GM18951 (cell line): ENCODE results near the gene DYNLRB2.

ENCODE experiments used
- POLR2A ChIP-seq: IDR thresholded peaks from 4 replicates; pipeline ENCODE4 v1.6.1; 2011; ENCODE audit warnings: mild to moderate bottlenecking; ENCODE audit not compliant: insufficient read length, insufficient read depth; ENCODE audit errors: extremely low read depth
- in situ Hi-C: fragments of 300-500 bp; cut with MboI; formaldehyde crosslinking; loops from one replicate; pipeline ENCODE4 v1.12.0; 2022; ENCODE audit warnings: low sequenced_read_pairs, mixed read lengths, inconsistent platforms; ENCODE audit not compliant: unreplicated experiment

Gene DYNLRB2

GRCh38 chr16:80526418-80527061 lies 14.3 kb upstream of the DYNLRB2 start:
- in situ Hi-C loops: no loop called here
- no peak for TF ChIP-seq POLR2A

GRCh38 chr16:80527297-80527696 lies 13.5 kb upstream of the DYNLRB2 start:
- TF ChIP-seq POLR2A: no peak

DNA sequence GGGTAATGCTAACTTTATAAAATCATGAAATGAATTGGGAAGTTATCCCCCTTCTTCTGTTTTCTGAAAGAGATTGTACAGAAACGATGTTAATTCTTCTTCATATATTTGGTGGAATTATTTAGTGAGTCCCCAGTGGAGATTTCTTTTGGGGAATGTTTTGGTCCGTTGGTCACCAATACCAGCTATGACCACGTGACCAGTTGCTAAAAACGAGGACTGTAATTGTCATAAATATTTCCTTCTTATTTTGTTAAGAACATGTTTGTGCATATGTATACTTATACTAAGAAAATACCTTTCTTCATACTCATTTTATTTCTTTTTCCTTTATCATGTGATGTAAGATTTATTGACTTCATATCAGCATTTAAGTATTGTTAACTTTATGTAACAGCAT lies 10.3 kb upstream of the DYNLRB2 start:
- in situ Hi-C loops: loop anchor here (10.0 kb wide), 1 partner anchor 294 kb away; no protein-coding TSS in a partner anchor

More at GRCh38 chr16:80527297-80527696, 13.5 kb upstream of the DYNLRB2 start:
- in situ Hi-C loops: no loop called here

GRCh38 chr16:80536238-80536637 lies 4.6 kb upstream of the DYNLRB2 start:
- in situ Hi-C loops: loop anchor here (10.0 kb wide), 1 partner anchor 289 kb away; no protein-coding TSS in a partner anchor

More for the DNA sequence above, 10.3 kb upstream of the DYNLRB2 start:
- TF ChIP-seq POLR2A: no peak

GRCh38 chr16:80541306-80541694 lies 507 bp downstream of the DYNLRB2 start:
- no peak for TF ChIP-seq POLR2A
- in situ Hi-C loops: no loop called here

More at GRCh38 chr16:80536238-80536637, 4.6 kb upstream of the DYNLRB2 start:
- TF ChIP-seq POLR2A: no peak

DNA sequence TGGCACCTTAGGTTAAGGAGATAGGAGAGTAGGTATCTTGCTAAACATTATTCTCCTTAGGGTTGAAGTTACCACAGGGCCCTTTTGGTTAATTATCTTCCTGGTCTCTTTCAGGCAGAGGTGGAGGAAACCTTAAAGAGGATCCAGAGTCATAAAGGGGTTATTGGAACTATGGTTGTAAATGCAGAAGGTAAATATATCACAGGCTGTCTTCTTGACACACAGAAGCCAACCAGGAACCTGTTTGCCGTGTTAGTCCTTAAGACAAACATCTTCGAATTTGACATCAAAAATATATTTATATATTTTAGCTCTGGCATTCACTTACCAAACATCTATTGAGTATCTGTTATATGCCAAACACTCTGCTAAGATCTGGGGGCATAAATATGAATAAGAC lies 2.4 kb downstream of the DYNLRB2 start:
- no peak for TF ChIP-seq POLR2A
- in situ Hi-C loops: no loop called here

- no peak for TF ChIP-seq POLR2A
- in situ Hi-C loops: no loop called here
These were observed 3.5 kb downstream of the DYNLRB2 start for GRCh38 chr16:80544326-80544725.

DNA sequence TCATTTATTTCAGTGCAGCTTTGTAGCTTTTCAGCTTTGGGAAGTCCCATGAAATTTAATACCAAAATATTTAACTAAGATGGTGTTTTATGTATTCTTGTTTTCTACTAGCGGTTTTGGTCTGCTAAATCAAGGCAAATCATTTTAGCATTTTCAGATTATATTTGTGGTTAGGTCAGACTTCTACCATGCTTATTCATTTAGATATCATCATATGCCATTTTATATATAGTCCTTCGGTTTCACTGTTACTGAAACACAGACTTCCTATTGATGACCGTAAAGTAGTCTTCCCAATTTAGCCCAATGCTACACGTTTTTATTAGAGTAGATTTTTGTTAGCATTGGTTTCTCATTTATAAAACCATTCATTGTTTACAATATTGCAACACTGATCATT lies 5.5 kb downstream of the DYNLRB2 start:
- in situ Hi-C loops: no loop called here
- no peak for TF ChIP-seq POLR2A

DNA sequence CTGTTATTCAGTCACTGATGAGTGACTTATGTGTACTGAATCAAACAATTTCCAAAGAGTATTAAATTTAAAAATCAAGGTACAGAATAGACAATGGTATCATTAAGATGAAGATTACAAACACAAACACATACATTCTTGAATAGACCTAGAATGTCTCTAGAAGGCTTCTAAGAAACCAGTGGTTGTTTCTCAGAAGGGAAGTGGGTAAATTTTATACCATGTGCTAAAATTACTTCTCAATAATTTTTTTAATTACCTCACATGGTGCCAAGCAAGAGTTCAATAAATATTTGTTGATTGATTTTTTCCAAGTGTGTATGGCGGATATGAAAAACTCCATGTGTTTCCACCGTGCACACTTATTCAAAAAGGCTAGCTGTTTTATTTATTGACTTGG lies 6.4 kb downstream of the DYNLRB2 start:
- in situ Hi-C loops: no loop called here
- TF ChIP-seq POLR2A: no peak

GRCh38 chr16:80552277-80552676 lies 11.5 kb downstream of the DYNLRB2 start:
- in situ Hi-C loops: no loop called here

GRCh38 chr16:80554033-80554432 lies 13.2 kb downstream of the DYNLRB2 start:
- in situ Hi-C loops: no loop called here

More at GRCh38 chr16:80552277-80552676, 11.5 kb downstream of the DYNLRB2 start:
- TF ChIP-seq POLR2A: no peak

DNA sequence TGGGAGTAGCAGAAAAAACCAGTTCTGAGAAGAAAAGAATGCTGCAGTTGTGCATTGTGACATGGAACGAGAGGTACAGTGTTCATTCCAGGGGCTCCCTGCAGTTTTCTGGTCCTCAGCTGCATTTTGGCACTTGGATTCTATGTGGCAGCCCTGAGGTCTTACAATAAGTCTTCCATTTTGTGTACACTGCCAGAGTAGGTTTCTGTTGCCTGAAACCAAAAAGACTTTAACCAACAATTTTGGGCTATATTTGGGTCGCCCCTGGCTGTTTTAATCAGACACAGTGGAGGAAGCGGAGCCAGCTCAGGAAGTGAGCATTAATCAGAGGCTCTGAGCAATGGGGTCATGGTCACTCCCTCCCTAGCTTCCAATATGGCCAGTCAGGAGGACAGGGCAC lies 15.7 kb downstream of the DYNLRB2 start:
- in situ Hi-C loops: no loop called here
- TF ChIP-seq POLR2A: no peak

More at GRCh38 chr16:80554033-80554432, 13.2 kb downstream of the DYNLRB2 start:
- no peak for TF ChIP-seq POLR2A

DNA sequence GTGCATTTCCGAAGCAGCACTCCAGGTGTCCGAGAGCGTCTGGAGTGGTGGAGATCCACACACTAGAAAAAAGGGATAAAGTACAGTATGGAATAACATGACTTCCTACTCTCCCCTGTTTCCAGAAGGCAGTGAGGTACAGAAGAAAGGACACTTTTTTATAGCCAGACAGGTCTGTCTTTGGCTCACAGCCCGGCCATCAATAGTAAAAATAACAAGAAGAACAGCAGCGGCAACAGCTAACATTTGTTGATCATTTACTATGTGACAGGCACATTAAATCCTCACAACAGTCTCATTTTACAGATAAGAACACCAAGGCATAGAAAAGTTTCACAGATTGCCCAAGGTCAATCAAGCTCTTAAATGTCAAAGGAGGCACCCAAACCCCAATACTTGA lies 16.2 kb downstream of the DYNLRB2 start:
- no peak for TF ChIP-seq POLR2A
- in situ Hi-C loops: no loop called here

GRCh38 chr16:80559369-80559768 lies 18.6 kb downstream of the DYNLRB2 start:
- TF ChIP-seq POLR2A: no peak
- in situ Hi-C loops: no loop called here
